Upper lobe of left lung (tissue), 4 donors: Measurements from ENCODE around the gene KRTAP10-10.

ENCODE experiments used
- POLR2A ChIP-seq, 4 donors: fragments of 450-650 bp; IDR thresholded peaks; one replicate each; pipeline ENCODE4 v1.5.1; 2016 to 2017; ENCODE audit warnings: antibody characterized with exemption in 4 of 4, mild to moderate bottlenecking in 2 of 4
- POLR2AphosphoS5 ChIP-seq, 2 donors: sonication (generic); formaldehyde crosslinking; IDR thresholded peaks; one replicate each; pipeline ENCODE4 v1.5.1; 2017; ENCODE audit warnings: antibody characterized with exemption in 2 of 2

GRCh38 chr21:44681152-44681551 is 44.0 kb downstream of the KRTAP10-10 start:
- no peak for TF ChIP-seq POLR2A (IDR thresholded peaks at IDR 0.05)
- TF ChIP-seq POLR2AphosphoS5 (IDR thresholded peaks at IDR 0.05), result no peak
